Activated CD8-positive, alpha-beta T cell treated with anti-CD3 and anti-CD28 coated beads for 36 hours (primary cell): Measurements from ENCODE around the gene ZNF581. TPM values are rescaled to one million over a fixed set of nuclear protein-coding genes. Genes with fewer than 3 reads are reported as not detected.

Experiments used
- ATAC-seq: fragments of 200-7000 bp; cut with Tn5 transposase; one replicate; pipeline ENCODE4 v1.10.0; 2021; ENCODE audit warnings: mild to moderate bottlenecking, moderate library complexity
- CTCF ChIA-PET: fragments of 350-600 bp; sonication (Branson Sonifier 250); formaldehyde crosslinking; loops from one replicate; lab custom pipeline; 2021; ENCODE audit warnings: antibody characterized with exemption; lab: Charles Lee
- POLR2A ChIA-PET: fragments of 350-600 bp; sonication (Branson Sonifier 250); formaldehyde crosslinking; loops from one replicate; lab custom pipeline; 2021; ENCODE audit warnings: antibody characterized with exemption; lab: Charles Lee
- DNase-seq: peaks from one replicate; pipeline ENCODE4 v3.0.0-alpha.2; 2020
- H3K27ac Mint-ChIP-seq: one replicate; pipeline ENCODE4 v1.8.0; 2021; ENCODE audit warnings: mild to moderate bottlenecking, mixed read lengths
- H3K27me3 Mint-ChIP-seq: one replicate; pipeline ENCODE4 v1.8.0; 2021; ENCODE audit warnings: mixed read lengths
- H3K36me3 Mint-ChIP-seq: one replicate; pipeline ENCODE4 v1.8.0; 2021; ENCODE audit warnings: low read depth, mixed read lengths
- H3K4me1 Mint-ChIP-seq: one replicate; pipeline ENCODE4 v1.8.0; 2021; ENCODE audit warnings: low read depth, mixed read lengths
- H3K4me3 Mint-ChIP-seq: one replicate; pipeline ENCODE4 v1.8.0; 2021; ENCODE audit warnings: mild to moderate bottlenecking, moderate library complexity, mixed read lengths
- H3K9me3 Mint-ChIP-seq: one replicate; pipeline ENCODE4 v1.8.0; 2021; ENCODE audit warnings: mixed read lengths
- CTCF ChIP-seq: fragments of 200-600 bp; IDR thresholded peaks from one replicate; pipeline ENCODE4 v1.8.0; 2022; ENCODE audit warnings: antibody characterized with exemption, mild to moderate bottlenecking
- intact Hi-C: fragments of 100-400 bp; cut with micrococcal nuclease; formaldehyde crosslinking; loops from one replicate; pipeline ENCODE4 v1.10.0; 2022
- total RNA-seq, 2 experiments: library from RNA; stranded (reverse); gene quantifications; one replicate each; pipeline ENCODE4 v1.2.3, GENCODE V29; 2021

Gene ZNF581
- total RNA-seq, 2 experiments from 2014 or later = 30.4 to 34.5 TPM

DNA sequence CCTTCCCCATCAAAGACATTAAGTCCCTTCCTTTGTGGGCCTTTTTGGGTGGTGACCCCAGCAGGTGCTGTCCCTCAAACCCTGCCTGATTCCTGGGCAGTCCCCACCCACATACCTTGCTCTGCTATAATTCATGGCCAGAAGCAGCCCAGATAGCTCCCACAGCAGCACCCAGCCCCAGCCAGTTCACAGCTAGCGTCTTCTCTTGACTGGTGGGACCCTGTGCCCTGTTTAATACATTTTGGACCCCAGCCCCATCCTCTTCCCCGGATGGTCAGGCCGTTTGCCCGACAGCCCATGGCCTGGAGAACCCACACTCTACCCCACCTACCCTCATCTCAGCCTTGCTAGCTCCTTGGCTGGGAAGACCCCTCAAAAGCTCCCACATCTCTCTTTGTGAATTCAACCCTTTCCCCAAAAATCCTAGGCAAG lies 6.7 kb downstream of the ZNF581 start:
- no peak for TF ChIP-seq CTCF
- Mint-ChIP-seq H3K4me3 (peak overlapping the region; percentile 74), H3K9me3 (no peaks in the 10 kb centered on the region), H3K4me1 (peaks cover 46% of the 10 kb centered on the region), H3K36me3 (peaks cover 29% of the 10 kb centered on the region), H3K27ac (peak overlapping the region; percentile 82), H3K27me3 (no peaks in the 10 kb centered on the region)
- ChIA-PET CTCF (interaction anchor here (1.3 to 5.2 kb wide), 3 partner anchors 10 to 134 kb away, joined by 3 to 36 read pairs (median 6); no protein-coding TSS in a partner anchor), POLR2A (interaction anchor here (1.3 to 1.8 kb wide), 2 partner anchors 10 to 17 kb away, joined by 4 read pairs; no protein-coding TSS in a partner anchor)
- DNase-seq (peak; percentile 81), ATAC-seq (no peak)
- intact Hi-C loops = loop anchor here (10.0 kb wide), 1 partner anchor 395 kb away; the partner anchor contains the start of gene PPP6R1

DNA sequence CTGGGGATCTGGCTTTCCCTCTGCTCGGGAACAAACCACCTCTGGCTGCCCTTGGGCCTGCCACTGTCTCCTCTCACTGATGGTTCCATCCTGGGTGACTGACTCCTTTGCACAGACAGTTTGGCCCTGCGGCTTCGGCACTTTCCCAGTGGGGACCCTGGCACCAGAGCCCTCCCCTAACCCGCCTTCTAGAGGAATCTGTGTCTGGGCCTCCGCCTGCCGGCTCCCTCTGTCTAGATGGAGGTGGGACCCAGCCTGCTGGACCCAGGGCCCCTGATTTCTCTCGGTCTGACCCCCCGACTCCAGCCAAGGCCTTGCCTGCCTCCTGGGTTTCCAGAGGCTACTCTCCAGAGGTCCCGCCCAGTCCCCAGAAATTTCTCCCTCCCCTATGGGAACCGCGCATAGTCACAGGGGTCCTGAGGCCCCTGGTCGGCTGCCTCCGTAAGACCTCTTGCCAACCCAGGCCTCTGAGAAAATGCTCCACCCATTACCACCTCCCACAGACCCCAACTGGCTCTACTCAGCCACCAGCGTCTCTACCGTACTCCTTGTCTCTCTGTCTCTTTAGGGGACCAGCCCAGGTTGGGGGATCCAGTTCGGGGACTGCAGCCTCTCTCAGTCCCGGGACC lies 7.3 kb downstream of the ZNF581 start:
- peak overlapping the region; percentile 82 for H3K27ac Mint-ChIP-seq
- intact Hi-C loops = loop anchor here (10.0 kb wide), 1 partner anchor 396 kb away; the partner anchor contains the start of gene PPP6R1
- ChIA-PET CTCF (interaction anchor here (1.3 to 5.2 kb wide), 2 partner anchors 18 to 134 kb away, joined by 3 to 36 read pairs; no protein-coding TSS in a partner anchor), POLR2A (no interaction called here)
- TF ChIP-seq CTCF = no peak
- H3K36me3 Mint-ChIP-seq = peaks cover 28% of the 10 kb centered on the region
- H3K9me3 Mint-ChIP-seq = no peaks in the 10 kb centered on the region
- DNase-seq (no peak), ATAC-seq (no peak)
- peak overlapping the region; percentile 74 for H3K4me3 Mint-ChIP-seq
- no peaks in the 10 kb centered on the region for H3K27me3 Mint-ChIP-seq
- peaks cover 40% of the 10 kb centered on the region for H3K4me1 Mint-ChIP-seq

GRCh38 chr19:55651236-55651635 lies 7.8 kb downstream of the ZNF581 start:
- H3K36me3 Mint-ChIP-seq = peaks cover 32% of the 10 kb centered on the region
- H3K27ac Mint-ChIP-seq = no peak overlapping the region
- TF ChIP-seq CTCF = no peak
- H3K9me3 Mint-ChIP-seq = no peaks in the 10 kb centered on the region
- intact Hi-C loops = loop anchor here (10.0 kb wide), 1 partner anchor 396 kb away; the partner anchor contains the start of gene PPP6R1
- H3K27me3 Mint-ChIP-seq = no peaks in the 10 kb centered on the region
- ATAC-seq = no peak
- CTCF ChIA-PET = no interaction called here
- POLR2A ChIA-PET = no interaction called here
- H3K4me1 Mint-ChIP-seq = peaks cover 40% of the 10 kb centered on the region
- H3K4me3 Mint-ChIP-seq = no peak overlapping the region
- DNase-seq = no peak

GRCh38 chr19:55652311-55653128 lies 9.1 kb downstream of the ZNF581 start:
- Mint-ChIP-seq H3K27ac (no peak overlapping the region), H3K27me3 (no peaks in the 10 kb centered on the region), H3K36me3 (peaks cover 37% of the 10 kb centered on the region), H3K9me3 (no peaks in the 10 kb centered on the region), H3K4me1 (peaks cover 36% of the 10 kb centered on the region), H3K4me3 (peak overlapping the region; percentile 98)
- ChIA-PET POLR2A (interaction anchor here (0.7 to 1.5 kb wide), 6 partner anchors 7 to 167 kb away, joined by 3 to 12 read pairs (median 4); partner anchors contain the start of gene ZNF581), CTCF (interaction anchor here (0.8 to 3.4 kb wide), 9 partner anchors 8 to 393 kb away, joined by 3 to 45 read pairs (median 4); partner anchors contain the start of gene ZNF581)
- intact Hi-C loops = loop anchor here (10.0 kb wide), 1 partner anchor 398 kb away; the partner anchor contains the start of gene PPP6R1
- ATAC-seq (no peak), DNase-seq (no peak)
- no peak for TF ChIP-seq CTCF
